A549 (cell line): Measurements from ENCODE around the gene TAF1B. TPM values are rescaled to one million over a fixed set of nuclear protein-coding genes. Genes with fewer than 3 reads are reported as not detected.
A peak's percentile ranks its signal among the peaks of the same experiment; 100 is the strongest.
"Not testable (repeated sequence)": the region's sequence is repeated elsewhere in the genome, so short reads cannot be mapped to it uniquely, and the experiment has no call there.

Experiments
- ATAC-seq, 2 experiments: fragments of 200-7000 bp in 1 of 2; fragments of >200 bp in 1 of 2; cut with Nextera tagmentation in 1 of 2; cut with Tn5 transposase in 1 of 2; 3 replicates each; pipeline versions ENCODE4 v1.8.0 to v1.9.1; 2018 to 2020; ENCODE audit warnings: mild to moderate bottlenecking in 1 of 2, moderate library complexity in 1 of 2
- CTCF ChIA-PET: fragments of 300-600 bp; sonication (Branson Sonifier 250); formaldehyde crosslinking; extraction: SDS; loops from one replicate; lab custom pipeline; 2021; ENCODE audit warnings: antibody characterized with exemption, inconsistent platforms; lab: Yijun Ruan, JAX
- POLR2A ChIA-PET: fragments of 350-600 bp; formaldehyde crosslinking; extraction: SDS; loops from one replicate; lab custom pipeline; 2021; ENCODE audit warnings: antibody characterized with exemption, inconsistent platforms; lab: Yijun Ruan, JAX
- DNase-seq, 2 experiments: peaks; one replicate each; pipeline versions ENCODE4 v3.0.0 to v3.0.0-alpha.2; 2011 to 2016; ENCODE audit warnings: low read depth in 1 of 2, low spot score in 1 of 2
- FAIRE-seq: peaks from 2 replicates; lab custom pipeline; 2011; peaks lifted over from hg19 to GRCh38; lab: Jason Lieb, UNC
- H3K27ac ChIP-seq, 2 experiments: fragments of >200 bp; sonication (Bioruptor Twin); formaldehyde crosslinking; 3 replicates each; pipeline ENCODE4 v1.5.1; 2016 to 2017
- H3K4me1 ChIP-seq: fragments of >200 bp; sonication (Bioruptor Twin); formaldehyde crosslinking; 3 replicates; pipeline ENCODE4 v1.6.1; 2016
- H3K4me2 ChIP-seq: fragments of >200 bp; sonication (Bioruptor Twin); formaldehyde crosslinking; 3 replicates; pipeline ENCODE4 v1.6.1; 2016
- H3K4me3 ChIP-seq: fragments of >200 bp; sonication (Bioruptor Twin); formaldehyde crosslinking; 3 replicates; pipeline ENCODE4 v1.5.1; 2016
- H3K9me3 ChIP-seq: fragments of >200 bp; sonication (Bioruptor Twin); formaldehyde crosslinking; 3 replicates; pipeline ENCODE4 v1.6.1; 2016
- BHLHE40 ChIP-seq: IDR thresholded peaks from 2 replicates; pipeline ENCODE4 v1.6.1; 2012; ENCODE audit warnings: low read depth, low read length, inconsistent platforms
- CHD4 ChIP-seq: fragments of 200-600 bp; sonication (generic); IDR thresholded peaks from 2 replicates; pipeline ENCODE4 v1.6.1; 2016; ENCODE audit warnings: antibody characterized with exemption, mild to moderate bottlenecking, borderline replicate concordance
- EHF ChIP-seq: fragments of 250-450 bp; sonication (Bioruptor Pico); IDR thresholded peaks from 2 replicates; pipeline ENCODE4 v1.5.0; 2020; ENCODE audit warnings: mild to moderate bottlenecking
- FOSB ChIP-seq: fragments of 250-450 bp; sonication (Bioruptor Pico); IDR thresholded peaks from 2 replicates; pipeline ENCODE4 v1.5.0; 2020; ENCODE audit warnings: mild to moderate bottlenecking, moderate library complexity
- GATA3 ChIP-seq: IDR thresholded peaks from 2 replicates; pipeline ENCODE4 v1.6.1; 2012; ENCODE audit warnings: borderline replicate concordance
- HEYL ChIP-seq: fragments of 250-450 bp; sonication (Bioruptor Pico); IDR thresholded peaks from 2 replicates; pipeline ENCODE4 v1.8.0; 2021; ENCODE audit warnings: mild to moderate bottlenecking, moderate library complexity
- JUNB ChIP-seq: fragments of >200 bp; sonication (Bioruptor Twin); formaldehyde crosslinking; IDR thresholded peaks from 2 replicates; pipeline ENCODE4 v1.6.1; 2016
- KDM1A ChIP-seq: fragments of 200-600 bp; sonication (generic); IDR thresholded peaks from 2 replicates; pipeline ENCODE4 v1.6.1; 2016; ENCODE audit warnings: low read depth, mild to moderate bottlenecking
- KDM5A ChIP-seq: fragments of 200-600 bp; sonication (generic); IDR thresholded peaks from 2 replicates; pipeline ENCODE4 v1.6.1; 2016; ENCODE audit warnings: antibody characterized with exemption, mild to moderate bottlenecking
- NR3C1 ChIP-seq: fragments of >200 bp; sonication (Bioruptor Twin); formaldehyde crosslinking; IDR thresholded peaks from 3 replicates; pipeline ENCODE4 v1.6.1; 2017
- POLR2A ChIP-seq: IDR thresholded peaks from 2 replicates; pipeline ENCODE4 v1.6.1; 2012; ENCODE audit warnings: mild to moderate bottlenecking, low read length
- RAD21 ChIP-seq, 2 experiments: fragments of >200 bp in 1 of 2; sonication (Bioruptor Twin) in 1 of 2; formaldehyde crosslinking in 1 of 2; IDR thresholded peaks in 1 of 2; conservative IDR thresholded peaks in 1 of 2; 2 replicates in 1 of 2; 3 replicates in 1 of 2; pipeline ENCODE4 v1.6.1; 2012 to 2018; ENCODE audit warnings: inconsistent platforms in 1 of 2
- RARB ChIP-seq: fragments of 250-450 bp; sonication (Bioruptor Pico); IDR thresholded peaks from 2 replicates; pipeline ENCODE4 v1.8.0; 2021; ENCODE audit warnings: mild to moderate bottlenecking, moderate library complexity
- RCOR1 ChIP-seq: fragments of 150-350 bp; IDR thresholded peaks from 2 replicates; pipeline ENCODE4 v1.6.1; 2014; ENCODE audit warnings: antibody characterized with exemption, low read length, low read depth
- ZC3H11A ChIP-seq: fragments of 450-650 bp; IDR thresholded peaks from 2 replicates; pipeline ENCODE4 v1.6.1; 2014; ENCODE audit warnings: antibody characterized with exemption, mild to moderate bottlenecking
- ZFP36 ChIP-seq: fragments of 450-650 bp; IDR thresholded peaks from 2 replicates; pipeline ENCODE4 v1.6.1; 2014; ENCODE audit warnings: borderline replicate concordance; ENCODE audit not compliant: partially characterized antibody
- WGBS: methylation state at CpG from one replicate; pipeline ENCODE4 v1.1.6; 2017; ENCODE audit errors: missing lambda C conversion rate; 5-methylcytosine and 5-hydroxymethylcytosine counted together
- polyA plus RNA-seq, 4 experiments: library from polyadenylated mRNA; depleted of rRNA in 3 of 4; stranded (reverse); fragments of >200 nt; fragmentation: RNase III in 1 of 4; extraction: RNeasy Plus Mini Kit Qiagen cat#74134 plus additional on column Dnase treatment in 1 of 4; gene quantifications; 2 replicates in 3 of 4; 3 replicates in 1 of 4; pipeline ENCODE4 v1.2.3, GENCODE V29; 2011 to 2017
- TF ChIP-seq, protein P1 (sequence below): fragments of 250-450 bp; sonication (Bioruptor Pico); IDR thresholded peaks from 2 replicates; pipeline ENCODE4 v1.5.0; 2021; ENCODE audit warnings: mild to moderate bottlenecking, moderate library complexity, borderline replicate concordance
- TF ChIP-seq, protein P2 (sequence below): fragments of >200 bp; sonication (Bioruptor Twin); formaldehyde crosslinking; IDR thresholded peaks from 3 replicates; pipeline ENCODE4 v1.6.1; 2016
- TF ChIP-seq, protein P3 (sequence below): fragments of 450-650 bp; IDR thresholded peaks from 2 replicates; pipeline ENCODE4 v1.6.1; 2014; ENCODE audit warnings: antibody characterized with exemption

Gene TAF1B
- polyA plus RNA-seq, 2 of the 4 experiments (the other 2 are of a cell fraction): 40.6 to 51.7 TPM

DNA sequence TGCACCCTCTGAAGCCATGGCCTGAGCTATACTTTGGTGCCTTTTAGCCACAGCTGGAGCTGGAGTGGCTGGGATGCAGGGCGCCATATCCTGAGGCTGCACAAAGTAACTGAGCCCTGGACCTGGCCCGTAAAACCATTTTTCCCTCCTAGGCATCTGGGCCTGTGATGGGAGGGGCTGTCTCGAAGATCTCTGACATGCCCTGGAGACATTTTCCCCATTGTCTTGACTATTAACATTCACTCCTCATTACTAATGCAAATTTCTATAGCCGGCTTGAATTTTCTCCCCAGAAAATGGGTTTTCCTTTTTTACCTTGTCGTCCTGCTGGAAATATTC lies 15.4 kb downstream of the TAF1B start:
- Histone ChIP-seq H3K27ac (no peak overlapping the region), H3K4me1 (no peaks in the 10 kb centered on the region), H3K4me3 (no peak overlapping the region), H3K4me2 (no peak overlapping the region)
- ATAC-seq: no peak; a peak in 1 of 6 replicates
- POLR2A ChIA-PET: interaction anchor here (3.7 kb wide), 1 partner anchor 15 kb away, joined by 10 read pairs; the partner anchor contains the start of gene TAF1B
- CTCF ChIA-PET: interaction anchor here (2.6 kb wide), 1 partner anchor 45 kb away, joined by 9 read pairs; no protein-coding TSS in a partner anchor
- no peak for DNase-seq
- no peak for TF ChIP-seq GATA3
- TF ChIP-seq ZFP36: peak; percentile 60
- TF ChIP-seq, all 56 proteins: peak for 1
- H3K9me3 ChIP-seq: peaks cover 49% of the 10 kb centered on the region
- FAIRE-seq: no peak
- 86% methylated on average over 5 of the region's 5 CpGs for WGBS

DNA sequence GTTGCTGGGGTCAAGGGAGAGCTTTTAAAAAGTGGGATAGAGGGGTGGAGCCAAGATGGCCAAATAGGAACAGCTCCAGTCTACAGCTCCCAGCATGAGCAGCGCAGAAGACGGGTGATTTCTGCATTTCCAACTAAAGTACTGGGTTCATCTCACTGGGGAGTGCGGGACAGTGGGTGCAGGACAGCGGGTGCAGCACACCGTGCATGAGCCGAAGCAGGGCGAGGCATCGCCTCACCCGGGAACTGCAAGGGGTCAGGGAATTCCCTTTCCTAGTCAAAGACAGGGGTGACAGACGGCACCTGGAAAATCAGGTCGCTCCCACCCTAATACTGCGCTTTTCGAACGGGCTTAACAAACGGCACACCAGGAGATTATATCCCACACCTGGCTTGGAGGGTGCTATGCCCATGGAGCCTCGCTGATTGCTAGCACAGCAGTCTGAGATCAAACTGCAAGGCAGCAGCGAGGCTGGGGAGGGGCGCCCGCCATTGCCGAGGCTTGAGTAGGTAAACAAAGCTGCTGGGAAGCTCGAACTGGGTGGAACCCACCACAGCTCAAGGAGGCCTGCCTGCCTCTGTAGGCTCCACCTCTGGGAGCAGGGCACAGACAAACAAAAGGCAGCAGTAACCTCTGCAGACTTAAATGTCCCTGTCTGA lies 17.8 kb downstream of the TAF1B start:
- 95% methylated on average over 21 of the region's 21 CpGs for WGBS
- CTCF ChIA-PET: interaction anchor here (1.4 to 2.1 kb wide), 2 partner anchors 61 to 123 kb away, joined by 4 to 6 read pairs; no protein-coding TSS in a partner anchor
- H3K4me3 ChIP-seq, H3K4me1 ChIP-seq, FAIRE-seq, ATAC-seq, POLR2A ChIA-PET, H3K4me2 ChIP-seq, H3K27ac ChIP-seq, DNase-seq: not testable (repeated sequence)
- peaks cover 49% of the 10 kb centered on the region for H3K9me3 ChIP-seq

DNA sequence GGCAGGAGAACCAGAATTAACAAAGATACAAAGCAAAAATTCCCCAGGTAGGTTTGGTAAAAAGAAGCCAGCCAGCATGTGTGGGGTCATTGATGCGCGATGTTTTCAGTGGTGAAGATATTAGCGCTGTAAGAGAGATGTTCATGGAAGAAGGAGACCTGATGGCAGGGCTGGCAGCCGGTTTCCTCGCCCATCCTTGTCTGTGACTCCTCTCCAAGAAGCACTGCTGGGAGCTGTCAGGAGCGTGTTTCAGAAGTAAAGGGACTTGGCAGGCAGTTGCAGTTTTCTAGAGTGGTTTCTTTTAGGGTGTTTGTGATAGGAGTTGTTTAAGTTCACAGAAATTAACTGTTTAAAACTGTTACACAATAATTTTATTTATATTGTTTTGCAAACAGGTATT lies 24.6 kb downstream of the TAF1B start:
- ChIA-PET CTCF (interaction anchor here (1.0 to 3.1 kb wide), 3 partner anchors 10 to 117 kb away, joined by 3 to 13 read pairs (median 6); no protein-coding TSS in a partner anchor), POLR2A (no interaction called here)
- no peaks in the 10 kb centered on the region for H3K9me3 ChIP-seq
- H3K4me1 ChIP-seq: no peaks in the 10 kb centered on the region
- no peak overlapping the region for H3K4me3 ChIP-seq
- H3K4me2 ChIP-seq: no peak overlapping the region
- no peak for FAIRE-seq
- TF ChIP-seq FOSB: no peak
- TF ChIP-seq RARB: no peak
- no peak for TF ChIP-seq EHF
- no peak for TF ChIP-seq GATA3
- TF ChIP-seq, protein P1, sequence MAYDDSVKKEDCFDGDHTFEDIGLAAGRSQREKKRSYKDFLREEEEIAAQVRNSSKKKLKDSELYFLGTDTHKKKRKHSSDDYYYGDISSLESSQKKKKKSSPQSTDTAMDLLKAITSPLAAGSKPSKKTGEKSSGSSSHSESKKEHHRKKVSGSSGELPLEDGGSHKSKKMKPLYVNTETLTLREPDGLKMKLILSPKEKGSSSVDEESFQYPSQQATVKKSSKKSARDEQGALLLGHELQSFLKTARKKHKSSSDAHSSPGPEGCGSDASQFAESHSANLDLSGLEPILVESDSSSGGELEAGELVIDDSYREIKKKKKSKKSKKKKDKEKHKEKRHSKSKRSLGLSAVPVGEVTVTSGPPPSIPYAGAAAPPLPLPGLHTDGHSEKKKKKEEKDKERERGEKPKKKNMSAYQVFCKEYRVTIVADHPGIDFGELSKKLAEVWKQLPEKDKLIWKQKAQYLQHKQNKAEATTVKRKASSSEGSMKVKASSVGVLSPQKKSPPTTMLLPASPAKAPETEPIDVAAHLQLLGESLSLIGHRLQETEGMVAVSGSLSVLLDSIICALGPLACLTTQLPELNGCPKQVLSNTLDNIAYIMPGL: no peak
- no peak for TF ChIP-seq POLR2A
- TF ChIP-seq KDM5A: no peak
- TF ChIP-seq, protein P2, sequence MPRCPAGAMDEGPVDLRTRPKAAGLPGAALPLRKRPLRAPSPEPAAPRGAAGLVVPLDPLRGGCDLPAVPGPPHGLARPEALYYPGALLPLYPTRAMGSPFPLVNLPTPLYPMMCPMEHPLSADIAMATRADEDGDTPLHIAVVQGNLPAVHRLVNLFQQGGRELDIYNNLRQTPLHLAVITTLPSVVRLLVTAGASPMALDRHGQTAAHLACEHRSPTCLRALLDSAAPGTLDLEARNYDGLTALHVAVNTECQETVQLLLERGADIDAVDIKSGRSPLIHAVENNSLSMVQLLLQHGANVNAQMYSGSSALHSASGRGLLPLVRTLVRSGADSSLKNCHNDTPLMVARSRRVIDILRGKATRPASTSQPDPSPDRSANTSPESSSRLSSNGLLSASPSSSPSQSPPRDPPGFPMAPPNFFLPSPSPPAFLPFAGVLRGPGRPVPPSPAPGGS: no peak
- TF ChIP-seq CHD4: no peak
- no peak for TF ChIP-seq JUNB
- no peak for TF ChIP-seq RCOR1
- TF ChIP-seq ZC3H11A: no peak
- TF ChIP-seq KDM1A: no peak
- TF ChIP-seq, protein P3, sequence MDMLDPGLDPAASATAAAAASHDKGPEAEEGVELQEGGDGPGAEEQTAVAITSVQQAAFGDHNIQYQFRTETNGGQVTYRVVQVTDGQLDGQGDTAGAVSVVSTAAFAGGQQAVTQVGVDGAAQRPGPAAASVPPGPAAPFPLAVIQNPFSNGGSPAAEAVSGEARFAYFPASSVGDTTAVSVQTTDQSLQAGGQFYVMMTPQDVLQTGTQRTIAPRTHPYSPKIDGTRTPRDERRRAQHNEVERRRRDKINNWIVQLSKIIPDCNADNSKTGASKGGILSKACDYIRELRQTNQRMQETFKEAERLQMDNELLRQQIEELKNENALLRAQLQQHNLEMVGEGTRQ: no peak
- no peak for TF ChIP-seq HEYL (CRISPR knock-in tag)
- no peak for TF ChIP-seq RAD21 (conservative IDR thresholded peaks at IDR 0.05 in 1 of 2, IDR thresholded peaks at IDR 0.05 in 1 of 2)
- no peak for TF ChIP-seq NR3C1
- no peak for TF ChIP-seq BHLHE40
- TF ChIP-seq, all 56 proteins: peak for 0
- 93% methylated on average over 6 of the region's 6 CpGs for WGBS
- H3K27ac ChIP-seq: no peak overlapping the region
- DNase-seq: no peak
- ATAC-seq: peak; percentile 43 to 47; a peak in 3 of 6 replicates
